NCI-H1694 treated with DMSO at 0.1 percent for 48 hours (cell line): Measurements from ENCODE around the gene EFNA5.
"Not testable (repeated sequence)": the region's sequence is repeated elsewhere in the genome, so short reads cannot be mapped to it uniquely, and the experiment has no call there.

ENCODE experiments used
- DNase-seq: peaks from one replicate; lab custom pipeline; 2025; lab: John Stamatoyannopoulos, UW

EFNA5 gene

GRCh38 chr5:107365320-107366109 is 305.2 kb downstream of the EFNA5 start:
- no peak for DNase-seq

- DNase-seq = no peak
Observed at GRCh38 chr5:107364443-107365319, 306.1 kb downstream of the EFNA5 start.

GRCh38 chr5:107363768-107364167 is 307.0 kb downstream of the EFNA5 start:
- DNase-seq = no peak

GRCh38 chr5:107361945-107362344 is 308.8 kb downstream of the EFNA5 start:
- DNase-seq = no peak

GRCh38 chr5:107359916-107360234 is 310.9 kb downstream of the EFNA5 start:
- no peak for DNase-seq

GRCh38 chr5:107359033-107359915 is 311.5 kb downstream of the EFNA5 start:
- DNase-seq = no peak

GRCh38 chr5:107356891-107357290 is 313.8 kb downstream of the EFNA5 start:
- DNase-seq = no peak

GRCh38 chr5:107352576-107352975 is 318.2 kb downstream of the EFNA5 start:
- no peak for DNase-seq

- DNase-seq = not testable (repeated sequence)
Observed at GRCh38 chr5:107346580-107346979, 324.2 kb downstream of the EFNA5 start.

GRCh38 chr5:107342371-107342770 is 328.4 kb downstream of the EFNA5 start:
- no peak for DNase-seq

- no peak for DNase-seq
Observed at GRCh38 chr5:107341376-107342084, 329.2 kb downstream of the EFNA5 start.

GRCh38 chr5:107340631-107341030 is 330.1 kb downstream of the EFNA5 start:
- DNase-seq = no peak

- no peak for DNase-seq
Observed at GRCh38 chr5:107338335-107338734, 332.4 kb downstream of the EFNA5 start.

GRCh38 chr5:107337281-107337680 is 333.5 kb downstream of the EFNA5 start:
- DNase-seq = no peak

- no peak for DNase-seq
Observed at GRCh38 chr5:107331882-107332281, 338.9 kb downstream of the EFNA5 start.

GRCh38 chr5:107331312-107331711 is 339.4 kb downstream of the EFNA5 start:
- DNase-seq = no peak

- no peak for DNase-seq
Observed at GRCh38 chr5:107330903-107331302, 339.8 kb downstream of the EFNA5 start.

GRCh38 chr5:107329850-107330249 is 340.9 kb downstream of the EFNA5 start:
- DNase-seq = no peak
